Ecto neural progenitor cell (in vitro differentiated cells): ENCODE measurements around the gene STARD13.
A peak's percentile ranks its signal among the peaks of the same experiment; 100 is the strongest.

Source experiments
- DNase-seq: peaks from one replicate; pipeline ENCODE4 v3.0.0-alpha.2; 2018; ENCODE audit warnings: low spot score

The STARD13 gene

DNA sequence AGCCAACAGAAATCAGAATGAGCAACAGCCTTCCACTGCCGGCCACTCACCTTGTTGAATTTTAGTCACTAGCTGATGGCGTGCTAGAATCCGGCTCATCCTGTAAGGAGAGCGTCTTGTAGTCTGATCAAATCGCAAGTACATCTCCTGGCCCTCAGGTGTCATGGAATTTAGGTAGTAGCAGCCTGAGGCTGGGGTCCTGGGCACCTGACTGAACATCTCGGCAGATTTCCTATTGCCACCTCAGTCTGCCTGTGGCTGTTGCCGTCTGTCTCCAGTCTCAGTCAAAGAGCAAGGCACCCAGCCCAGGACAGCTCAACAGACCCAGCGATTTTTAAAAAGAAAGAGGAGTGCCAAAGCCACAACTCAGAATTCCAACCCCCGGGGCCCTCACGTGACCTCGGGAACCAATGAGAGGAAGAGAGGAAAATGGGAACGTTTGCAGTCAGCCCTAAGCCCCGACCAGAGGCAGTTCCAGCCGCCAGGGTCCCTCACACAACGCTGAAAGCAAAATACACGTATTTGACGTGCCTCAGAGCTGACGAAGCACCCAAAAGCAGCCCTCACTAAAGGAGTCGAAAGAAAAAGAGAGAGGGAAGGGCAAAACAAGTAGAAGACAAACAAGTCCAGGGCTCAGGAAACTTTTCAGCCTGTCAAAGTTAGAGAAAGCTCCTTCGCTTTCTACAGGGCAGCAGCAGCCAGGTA is at the start of gene STARD13:
Gene STARD13 (minus strand): TSS at position 336 of the 705 bp plus-strand sequence. CDS start 117 bp downstream, at position 219.
- peak; percentile 93 for DNase-seq

DNA sequence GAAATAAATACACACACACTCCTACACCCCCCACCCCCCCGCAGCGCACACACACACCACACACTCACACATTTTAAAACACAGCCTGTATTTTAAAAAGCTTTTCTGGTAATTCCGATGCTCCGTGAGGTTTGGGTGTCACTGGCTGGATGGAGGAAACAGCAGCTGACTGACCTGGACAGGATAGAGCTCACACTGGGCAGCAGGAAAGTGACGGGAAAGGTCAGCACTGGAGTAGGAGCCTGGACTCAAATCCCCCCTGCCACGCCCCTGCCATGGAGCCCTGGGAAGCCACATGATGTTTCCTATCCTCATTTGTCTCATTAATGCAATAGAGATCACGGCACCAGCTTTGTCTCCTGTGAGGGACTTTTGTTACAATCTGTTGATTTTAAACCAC is 49.3 kb upstream of the STARD13 start:
- DNase-seq: no peak

DNA sequence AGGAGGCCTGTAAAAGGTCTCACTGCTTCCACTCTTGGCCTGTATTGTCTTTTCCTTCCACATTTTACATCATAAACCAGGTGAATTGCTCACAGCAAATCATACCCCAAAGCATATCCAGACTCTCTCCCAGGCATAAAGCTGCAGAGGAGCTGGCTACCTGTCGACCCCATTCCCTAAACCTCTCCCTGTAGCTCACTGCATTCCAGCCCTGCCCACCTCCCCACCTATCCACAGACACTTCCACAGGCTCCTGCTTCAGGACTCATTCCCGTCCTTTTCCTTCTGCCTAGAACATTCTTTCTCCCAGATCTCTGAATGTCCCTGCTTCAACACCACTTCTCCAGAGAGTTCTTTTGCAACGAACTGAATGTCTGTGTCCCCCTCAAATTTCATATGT is 46.4 kb upstream of the STARD13 start:
- DNase-seq: no peak

DNA sequence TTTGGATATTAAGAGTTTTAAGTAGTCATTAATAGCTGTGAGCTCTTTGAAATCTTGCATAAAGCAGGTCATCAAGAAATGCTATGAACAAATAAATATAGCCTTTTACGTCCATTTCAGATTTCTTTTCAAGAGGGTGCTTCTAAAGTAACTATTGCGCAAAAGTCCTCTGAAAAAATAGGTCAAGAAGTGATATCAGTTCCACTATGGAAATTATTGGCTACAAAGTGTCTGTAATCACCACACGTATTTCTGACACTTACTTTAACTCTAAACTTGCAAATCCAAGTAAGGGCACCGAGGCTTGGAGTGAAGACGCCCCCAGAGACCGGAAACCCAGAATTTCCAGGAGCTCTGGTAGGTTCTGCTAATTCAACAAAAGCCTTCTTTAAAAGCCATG is 44.9 kb upstream of the STARD13 start:
- DNase-seq: no peak

- DNase-seq: no peak
These were observed 43.1 kb upstream of the STARD13 start for GRCh38 chr13:33328701-33329100.

GRCh38 chr13:33326723-33327122 is 41.2 kb upstream of the STARD13 start:
- DNase-seq: no peak

- no peak for DNase-seq
These were observed 40.7 kb upstream of the STARD13 start for GRCh38 chr13:33326246-33326645.

DNA sequence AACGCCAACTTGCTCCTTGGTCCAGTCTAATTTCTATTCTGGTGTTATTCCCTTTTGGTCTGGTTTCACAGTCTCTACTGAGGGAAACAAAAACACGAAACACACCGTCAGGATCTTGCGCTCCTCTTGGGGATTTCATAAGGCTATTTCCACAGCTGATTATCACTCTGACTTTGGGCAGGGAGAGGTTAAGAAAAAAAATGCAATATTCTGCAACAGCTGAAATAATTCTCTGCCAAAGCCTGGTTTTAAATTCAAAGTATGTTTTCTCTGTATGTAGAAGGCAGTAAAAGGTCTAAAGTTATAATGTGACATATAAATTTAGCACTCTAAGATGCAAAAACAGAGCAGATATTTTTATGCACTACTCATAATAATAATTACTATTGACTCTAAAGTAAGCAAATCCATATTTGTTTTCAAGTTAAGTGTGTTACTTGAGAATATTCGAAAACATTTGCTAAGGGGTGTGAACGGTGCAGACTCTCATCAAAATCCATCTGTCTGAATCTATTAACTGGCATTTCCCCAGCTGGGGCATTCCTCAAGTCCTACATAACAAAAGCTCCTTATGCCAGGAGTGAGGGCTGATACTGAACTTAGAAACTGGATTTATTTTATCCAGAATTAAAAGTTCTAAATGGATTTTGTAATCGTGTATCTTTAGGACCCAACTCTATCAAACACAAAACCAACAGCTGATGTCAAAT is 38.4 kb upstream of the STARD13 start:
- no peak for DNase-seq

DNA sequence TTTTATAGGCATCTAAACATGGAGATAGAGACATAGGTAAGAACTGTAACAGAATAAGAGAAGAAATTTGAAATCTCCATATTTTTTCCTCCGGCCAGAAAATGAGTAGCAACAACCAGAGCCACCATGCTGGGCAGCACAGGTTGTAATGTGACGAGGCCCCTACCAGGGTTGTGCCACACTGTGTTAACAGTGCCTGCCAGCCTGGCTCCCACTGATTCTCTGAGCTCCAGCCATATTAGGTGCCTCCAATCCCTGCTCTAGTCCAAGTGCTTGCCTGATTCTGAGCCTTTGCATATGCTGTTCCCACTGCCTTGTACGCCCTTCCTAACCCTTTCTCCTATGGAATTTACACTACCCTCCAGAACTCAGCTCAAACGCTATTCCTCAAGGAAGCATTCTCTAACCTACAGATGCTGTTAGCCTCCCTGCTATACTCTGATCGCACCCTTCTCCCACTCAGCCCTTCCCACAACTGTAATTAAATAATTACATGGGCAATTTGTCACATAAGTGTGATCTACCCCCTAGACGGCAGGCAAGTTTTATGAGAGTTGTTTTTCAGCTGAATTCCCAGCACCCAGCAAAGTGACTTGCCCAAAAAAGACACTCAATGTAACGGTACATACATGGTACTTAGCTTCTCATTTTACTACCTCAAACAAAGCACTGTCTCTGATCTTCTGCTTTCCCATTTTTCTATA is 37.6 kb upstream of the STARD13 start:
- no peak for DNase-seq

- DNase-seq: no peak
These were observed 36.9 kb upstream of the STARD13 start for GRCh38 chr13:33322543-33322809.

GRCh38 chr13:33321686-33322542 is 36.4 kb upstream of the STARD13 start:
- DNase-seq: no peak

DNA sequence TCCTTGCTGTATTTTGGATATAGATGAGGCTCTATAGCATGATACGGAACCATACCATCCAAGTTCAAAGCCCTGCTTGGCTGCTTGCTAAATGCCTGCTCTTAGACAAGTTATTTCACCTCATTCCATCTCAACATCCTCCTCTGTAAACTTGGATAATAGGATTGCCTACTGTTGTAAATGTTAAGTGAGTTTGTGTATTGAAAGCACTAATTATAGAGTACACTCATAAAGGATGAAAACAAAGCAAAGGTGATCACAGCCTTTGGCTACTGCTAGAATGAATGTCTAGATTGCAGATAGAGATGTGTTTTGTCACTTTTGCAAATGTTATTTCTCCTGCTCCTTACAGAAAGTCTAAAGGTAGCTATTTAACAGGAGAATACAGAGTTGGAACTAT is 34.3 kb upstream of the STARD13 start:
- DNase-seq: no peak

DNA sequence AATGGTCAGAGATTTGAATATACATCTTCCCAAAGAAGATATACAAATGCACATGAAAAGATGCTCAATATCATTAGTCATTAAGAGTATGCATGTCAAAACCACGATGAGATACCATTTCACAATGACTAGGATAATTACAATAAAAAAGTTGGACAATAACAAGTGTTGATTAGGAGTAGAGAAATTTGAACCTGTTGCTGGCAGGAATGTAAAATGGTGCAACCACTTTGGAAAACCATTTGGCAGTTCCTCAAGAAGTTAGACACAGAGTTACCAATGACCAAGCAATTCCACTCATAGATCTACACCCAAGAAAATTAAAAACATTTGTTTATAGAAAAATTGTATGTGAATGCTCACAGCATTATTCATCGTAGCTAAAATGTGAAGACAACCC is 33.2 kb upstream of the STARD13 start:
- no peak for DNase-seq

DNA sequence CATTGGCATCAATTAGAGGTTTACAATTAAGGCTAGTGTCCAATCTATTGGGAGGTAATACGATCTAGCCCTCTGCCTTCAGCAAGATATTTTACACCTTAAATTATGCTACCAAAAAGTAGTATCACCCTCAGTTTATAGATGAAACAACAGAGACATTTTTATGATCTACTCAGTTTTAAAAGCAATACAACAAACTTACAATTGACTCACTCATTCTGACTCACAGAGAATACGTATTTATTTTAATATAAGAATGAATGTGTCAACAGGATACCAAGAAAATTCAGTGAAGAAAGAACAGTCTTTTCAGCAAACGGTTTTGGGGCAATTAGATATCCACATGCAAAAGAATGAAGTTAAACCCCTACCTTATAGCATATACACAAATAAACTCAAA is 32.5 kb upstream of the STARD13 start:
- DNase-seq: no peak

GRCh38 chr13:33316890-33317289 is 31.3 kb upstream of the STARD13 start:
- no peak for DNase-seq

GRCh38 chr13:33313504-33313903 is 27.9 kb upstream of the STARD13 start:
- DNase-seq: no peak

DNA sequence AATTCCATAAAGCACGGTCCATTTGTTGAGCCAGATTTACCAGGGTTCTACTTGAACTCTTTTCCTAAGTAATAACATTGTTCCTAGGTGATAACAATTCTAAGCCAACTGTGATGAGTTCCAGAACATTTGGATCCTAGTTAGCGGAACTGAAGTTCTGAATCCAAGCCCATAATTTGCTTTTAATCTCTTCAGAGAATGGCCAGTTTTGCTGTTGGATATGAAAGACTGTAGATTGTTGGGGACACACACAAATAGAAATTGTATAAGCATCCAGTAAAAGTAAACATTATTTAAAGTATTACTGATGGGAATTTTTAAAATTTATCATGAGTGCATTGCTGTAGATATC is 27.3 kb upstream of the STARD13 start:
- no peak for DNase-seq

- DNase-seq: no peak
These were observed 26.8 kb upstream of the STARD13 start for GRCh38 chr13:33312150-33312860.

GRCh38 chr13:33311040-33311439 is 25.5 kb upstream of the STARD13 start:
- DNase-seq: no peak

GRCh38 chr13:33310245-33311038 is 24.9 kb upstream of the STARD13 start:
- no peak for DNase-seq

GRCh38 chr13:33308863-33309262 is 23.3 kb upstream of the STARD13 start:
- no peak for DNase-seq
